GM12801 (cell line): ENCODE results near the gene LZTS2.

ENCODE experiments used
- CTCF ChIP-seq: IDR thresholded peaks from one replicate; pipeline ENCODE4 v1.5.1; 2011; ENCODE audit warnings: control low read depth; ENCODE audit not compliant: insufficient read length; ENCODE audit errors: extremely low read depth

Gene LZTS2

GRCh38 chr10:101002456-101002855 lies 2.8 kb downstream of the LZTS2 start:
- no peak for TF ChIP-seq CTCF

- TF ChIP-seq CTCF, result no peak
Observed at GRCh38 chr10:101003639-101004206, 4.1 kb downstream of the LZTS2 start.

GRCh38 chr10:101005361-101005760 lies 5.8 kb downstream of the LZTS2 start:
- no peak for TF ChIP-seq CTCF

- no peak for TF ChIP-seq CTCF
Observed at GRCh38 chr10:101005869-101006567, 6.4 kb downstream of the LZTS2 start.

- no peak for TF ChIP-seq CTCF
Observed at GRCh38 chr10:101006593-101007098, 7.0 kb downstream of the LZTS2 start.

- TF ChIP-seq CTCF, result no peak
Observed at GRCh38 chr10:101007099-101007711, 7.6 kb downstream of the LZTS2 start.

GRCh38 chr10:101007915-101008822 lies 8.6 kb downstream of the LZTS2 start:
- TF ChIP-seq CTCF, result no peak
